ENCODE measurements around the gene MAP4K4. TPM values are rescaled to one million over a fixed set of nuclear protein-coding genes. Genes with fewer than 3 reads are reported as not detected.
A peak's percentile ranks its signal among the peaks of the same experiment; 100 is the strongest.

MAP4K4 gene
- total and polyA plus RNA-seq, 2 of the 13 experiments (the other 11 are each of a cell fraction or from before 2014, with no cell fraction given): 105 to 264 TPM

DNA sequence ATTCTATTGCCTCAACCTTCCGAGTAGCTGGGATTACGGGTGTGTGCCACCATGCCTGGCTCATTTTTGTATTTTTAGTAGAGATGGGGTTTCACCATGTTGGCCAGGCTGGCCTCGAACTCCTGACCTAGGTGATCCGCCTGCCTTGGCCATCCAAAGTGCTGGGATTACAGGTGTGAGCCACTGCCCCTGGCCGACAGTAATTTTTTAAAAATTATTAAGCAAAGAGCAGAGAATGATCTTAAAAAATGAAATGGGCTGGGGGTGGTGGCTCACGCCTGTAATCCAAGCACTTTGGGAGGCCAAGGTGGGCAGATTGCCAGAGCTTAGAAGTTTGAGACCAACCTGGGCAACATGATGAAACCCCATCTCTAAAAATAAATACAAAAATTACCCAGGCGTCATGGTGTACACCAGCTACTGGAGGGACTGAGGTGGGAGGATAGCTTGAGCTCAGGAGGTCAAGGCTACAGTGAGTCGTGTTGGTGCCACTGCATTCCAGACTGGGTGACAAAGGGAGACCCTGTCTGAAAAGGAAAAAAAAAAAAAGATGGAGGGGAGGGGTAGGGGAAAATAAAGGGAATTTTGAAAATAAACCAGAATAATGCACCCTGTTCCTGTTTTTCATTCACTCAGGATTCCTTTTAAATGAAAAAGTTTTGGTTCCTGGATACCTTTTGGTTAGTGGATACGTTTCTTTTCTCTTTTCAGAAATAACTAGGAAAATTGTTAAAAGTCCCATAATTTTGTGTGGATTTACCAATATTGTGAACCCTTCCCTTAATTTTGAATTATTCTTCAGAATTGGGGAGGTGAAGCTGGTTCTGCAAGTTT, 33.9 kb downstream of the MAP4K4 start (continued):
- TF ChIP-seq, protein P1, sequence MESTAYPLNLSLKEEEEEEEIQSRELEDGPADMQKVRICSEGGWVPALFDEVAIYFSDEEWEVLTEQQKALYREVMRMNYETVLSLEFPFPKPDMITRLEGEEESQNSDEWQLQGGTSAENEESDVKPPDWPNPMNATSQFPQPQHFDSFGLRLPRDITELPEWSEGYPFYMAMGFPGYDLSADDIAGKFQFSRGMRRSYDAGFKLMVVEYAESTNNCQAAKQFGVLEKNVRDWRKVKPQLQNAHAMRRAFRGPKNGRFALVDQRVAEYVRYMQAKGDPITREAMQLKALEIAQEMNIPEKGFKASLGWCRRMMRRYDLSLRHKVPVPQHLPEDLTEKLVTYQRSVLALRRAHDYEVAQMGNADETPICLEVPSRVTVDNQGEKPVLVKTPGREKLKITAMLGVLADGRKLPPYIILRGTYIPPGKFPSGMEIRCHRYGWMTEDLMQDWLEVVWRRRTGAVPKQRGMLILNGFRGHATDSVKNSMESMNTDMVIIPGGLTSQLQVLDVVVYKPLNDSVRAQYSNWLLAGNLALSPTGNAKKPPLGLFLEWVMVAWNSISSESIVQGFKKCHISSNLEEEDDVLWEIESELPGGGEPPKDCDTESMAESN (CRISPR knock-in tag; conservative IDR thresholded peaks at IDR 0.05): no peak
- no peak for TF ChIP-seq ZFP37 (CRISPR knock-in tag; IDR thresholded peaks at IDR 0.05; ENCODE audit: borderline replicate concordance)
- TF ChIP-seq, protein P2, sequence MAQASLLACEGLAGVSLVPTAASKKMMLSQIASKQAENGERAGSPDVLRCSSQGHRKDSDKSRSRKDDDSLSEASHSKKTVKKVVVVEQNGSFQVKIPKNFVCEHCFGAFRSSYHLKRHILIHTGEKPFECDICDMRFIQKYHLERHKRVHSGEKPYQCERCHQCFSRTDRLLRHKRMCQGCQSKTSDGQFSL (CRISPR knock-in tag; IDR thresholded peaks at IDR 0.05): no peak
- no peak for TF ChIP-seq ZEB1 (IDR thresholded peaks at IDR 0.05; ENCODE audit: insufficient replicate concordance, low read depth)
- TF ChIP-seq ZNF253 (CRISPR knock-in tag; IDR thresholded peaks at IDR 0.05; ENCODE audit: borderline replicate concordance): no peak
- no peak for TF ChIP-seq POLR2A (IDR thresholded peaks at IDR 0.05; ENCODE audit: insufficient read depth in 1 of 2, low read depth in 2 of 2, low read length in 2 of 2)
- no peak; the same call in 1 of the 2 replicates for TF ChIP-seq ZNF607 (CRISPR knock-in tag; IDR thresholded peaks at IDR 0.05; ENCODE audit: borderline replicate concordance)
- TF ChIP-seq, protein P3, sequence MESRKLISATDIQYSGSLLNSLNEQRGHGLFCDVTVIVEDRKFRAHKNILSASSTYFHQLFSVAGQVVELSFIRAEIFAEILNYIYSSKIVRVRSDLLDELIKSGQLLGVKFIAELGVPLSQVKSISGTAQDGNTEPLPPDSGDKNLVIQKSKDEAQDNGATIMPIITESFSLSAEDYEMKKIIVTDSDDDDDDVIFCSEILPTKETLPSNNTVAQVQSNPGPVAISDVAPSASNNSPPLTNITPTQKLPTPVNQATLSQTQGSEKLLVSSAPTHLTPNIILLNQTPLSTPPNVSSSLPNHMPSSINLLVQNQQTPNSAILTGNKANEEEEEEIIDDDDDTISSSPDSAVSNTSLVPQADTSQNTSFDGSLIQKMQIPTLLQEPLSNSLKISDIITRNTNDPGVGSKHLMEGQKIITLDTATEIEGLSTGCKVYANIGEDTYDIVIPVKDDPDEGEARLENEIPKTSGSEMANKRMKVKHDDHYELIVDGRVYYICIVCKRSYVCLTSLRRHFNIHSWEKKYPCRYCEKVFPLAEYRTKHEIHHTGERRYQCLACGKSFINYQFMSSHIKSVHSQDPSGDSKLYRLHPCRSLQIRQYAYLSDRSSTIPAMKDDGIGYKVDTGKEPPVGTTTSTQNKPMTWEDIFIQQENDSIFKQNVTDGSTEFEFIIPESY (CRISPR knock-in tag; IDR thresholded peaks at IDR 0.05): no peak
- TF ChIP-seq, protein P4, sequence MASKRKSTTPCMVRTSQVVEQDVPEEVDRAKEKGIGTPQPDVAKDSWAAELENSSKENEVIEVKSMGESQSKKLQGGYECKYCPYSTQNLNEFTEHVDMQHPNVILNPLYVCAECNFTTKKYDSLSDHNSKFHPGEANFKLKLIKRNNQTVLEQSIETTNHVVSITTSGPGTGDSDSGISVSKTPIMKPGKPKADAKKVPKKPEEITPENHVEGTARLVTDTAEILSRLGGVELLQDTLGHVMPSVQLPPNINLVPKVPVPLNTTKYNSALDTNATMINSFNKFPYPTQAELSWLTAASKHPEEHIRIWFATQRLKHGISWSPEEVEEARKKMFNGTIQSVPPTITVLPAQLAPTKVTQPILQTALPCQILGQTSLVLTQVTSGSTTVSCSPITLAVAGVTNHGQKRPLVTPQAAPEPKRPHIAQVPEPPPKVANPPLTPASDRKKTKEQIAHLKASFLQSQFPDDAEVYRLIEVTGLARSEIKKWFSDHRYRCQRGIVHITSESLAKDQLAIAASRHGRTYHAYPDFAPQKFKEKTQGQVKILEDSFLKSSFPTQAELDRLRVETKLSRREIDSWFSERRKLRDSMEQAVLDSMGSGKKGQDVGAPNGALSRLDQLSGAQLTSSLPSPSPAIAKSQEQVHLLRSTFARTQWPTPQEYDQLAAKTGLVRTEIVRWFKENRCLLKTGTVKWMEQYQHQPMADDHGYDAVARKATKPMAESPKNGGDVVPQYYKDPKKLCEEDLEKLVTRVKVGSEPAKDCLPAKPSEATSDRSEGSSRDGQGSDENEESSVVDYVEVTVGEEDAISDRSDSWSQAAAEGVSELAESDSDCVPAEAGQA (IDR thresholded peaks at IDR 0.05; ENCODE audit: low read depth): no peak
- TF ChIP-seq, protein P4 (CRISPR knock-in tag; IDR thresholded peaks at IDR 0.05; ENCODE audit: borderline replicate concordance): no peak
- TF ChIP-seq TBX2 (CRISPR knock-in tag; IDR thresholded peaks at IDR 0.05; ENCODE audit: borderline replicate concordance): peak; percentile 85
- TF ChIP-seq, protein P5, sequence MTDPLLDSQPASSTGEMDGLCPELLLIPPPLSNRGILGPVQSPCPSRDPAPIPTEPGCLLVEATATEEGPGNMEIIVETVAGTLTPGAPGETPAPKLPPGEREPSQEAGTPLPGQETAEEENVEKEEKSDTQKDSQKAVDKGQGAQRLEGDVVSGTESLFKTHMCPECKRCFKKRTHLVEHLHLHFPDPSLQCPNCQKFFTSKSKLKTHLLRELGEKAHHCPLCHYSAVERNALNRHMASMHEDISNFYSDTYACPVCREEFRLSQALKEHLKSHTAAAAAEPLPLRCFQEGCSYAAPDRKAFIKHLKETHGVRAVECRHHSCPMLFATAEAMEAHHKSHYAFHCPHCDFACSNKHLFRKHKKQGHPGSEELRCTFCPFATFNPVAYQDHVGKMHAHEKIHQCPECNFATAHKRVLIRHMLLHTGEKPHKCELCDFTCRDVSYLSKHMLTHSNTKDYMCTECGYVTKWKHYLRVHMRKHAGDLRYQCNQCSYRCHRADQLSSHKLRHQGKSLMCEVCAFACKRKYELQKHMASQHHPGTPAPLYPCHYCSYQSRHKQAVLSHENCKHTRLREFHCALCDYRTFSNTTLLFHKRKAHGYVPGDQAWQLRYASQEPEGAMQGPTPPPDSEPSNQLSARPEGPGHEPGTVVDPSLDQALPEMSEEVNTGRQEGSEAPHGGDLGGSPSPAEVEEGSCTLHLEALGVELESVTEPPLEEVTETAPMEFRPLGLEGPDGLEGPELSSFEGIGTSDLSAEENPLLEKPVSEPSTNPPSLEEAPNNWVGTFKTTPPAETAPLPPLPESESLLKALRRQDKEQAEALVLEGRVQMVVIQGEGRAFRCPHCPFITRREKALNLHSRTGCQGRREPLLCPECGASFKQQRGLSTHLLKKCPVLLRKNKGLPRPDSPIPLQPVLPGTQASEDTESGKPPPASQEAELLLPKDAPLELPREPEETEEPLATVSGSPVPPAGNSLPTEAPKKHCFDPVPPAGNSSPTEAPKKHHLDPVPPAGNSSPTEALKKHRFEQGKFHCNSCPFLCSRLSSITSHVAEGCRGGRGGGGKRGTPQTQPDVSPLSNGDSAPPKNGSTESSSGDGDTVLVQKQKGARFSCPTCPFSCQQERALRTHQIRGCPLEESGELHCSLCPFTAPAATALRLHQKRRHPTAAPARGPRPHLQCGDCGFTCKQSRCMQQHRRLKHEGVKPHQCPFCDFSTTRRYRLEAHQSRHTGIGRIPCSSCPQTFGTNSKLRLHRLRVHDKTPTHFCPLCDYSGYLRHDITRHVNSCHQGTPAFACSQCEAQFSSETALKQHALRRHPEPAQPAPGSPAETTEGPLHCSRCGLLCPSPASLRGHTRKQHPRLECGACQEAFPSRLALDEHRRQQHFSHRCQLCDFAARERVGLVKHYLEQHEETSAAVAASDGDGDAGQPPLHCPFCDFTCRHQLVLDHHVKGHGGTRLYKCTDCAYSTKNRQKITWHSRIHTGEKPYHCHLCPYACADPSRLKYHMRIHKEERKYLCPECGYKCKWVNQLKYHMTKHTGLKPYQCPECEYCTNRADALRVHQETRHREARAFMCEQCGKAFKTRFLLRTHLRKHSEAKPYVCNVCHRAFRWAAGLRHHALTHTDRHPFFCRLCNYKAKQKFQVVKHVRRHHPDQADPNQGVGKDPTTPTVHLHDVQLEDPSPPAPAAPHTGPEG (CRISPR knock-in tag; IDR thresholded peaks at IDR 0.05): no peak
